Amniotic epithelial cell (primary cell): ENCODE measurements around the gene SEMA5B.
A peak's percentile ranks its signal among the peaks of the same experiment; 100 is the strongest.

Source experiments
- DNase-seq: peaks from one replicate; pipeline ENCODE4 v3.0.0-alpha.2; 2010; ENCODE audit warnings: low read depth

Gene SEMA5B

GRCh38 chr3:122942937-122943827, 84.4 kb downstream of the SEMA5B start:
- peak; percentile 27 for DNase-seq

GRCh38 chr3:122942239-122942638, 85.3 kb downstream of the SEMA5B start:
- no peak for DNase-seq

GRCh38 chr3:122941228-122942206, 86.0 kb downstream of the SEMA5B start:
- no peak for DNase-seq

- DNase-seq: peak; percentile 56
Observed at GRCh38 chr3:122940628-122941086, 86.9 kb downstream of the SEMA5B start.

GRCh38 chr3:122938783-122939425, 88.7 kb downstream of the SEMA5B start:
- no peak for DNase-seq

- DNase-seq: no peak
Observed at GRCh38 chr3:122937745-122938144, 89.8 kb downstream of the SEMA5B start.

GRCh38 chr3:122936986-122937385, 90.6 kb downstream of the SEMA5B start:
- DNase-seq: no peak

GRCh38 chr3:122936335-122936734, 91.2 kb downstream of the SEMA5B start:
- DNase-seq: peak; percentile 20

GRCh38 chr3:122934251-122934650, 93.3 kb downstream of the SEMA5B start:
- DNase-seq: no peak

GRCh38 chr3:122932251-122932967, 95.2 kb downstream of the SEMA5B start:
- peak; percentile 90 for DNase-seq

- peak; percentile 32 for DNase-seq
Observed at GRCh38 chr3:122931636-122932035, 95.9 kb downstream of the SEMA5B start.

GRCh38 chr3:122930063-122930997, 97.2 kb downstream of the SEMA5B start:
- DNase-seq: no peak

GRCh38 chr3:122929188-122930062, 98.1 kb downstream of the SEMA5B start:
- no peak for DNase-seq

GRCh38 chr3:122928396-122929187, 99.0 kb downstream of the SEMA5B start:
- no peak for DNase-seq

GRCh38 chr3:122927726-122928125, 99.8 kb downstream of the SEMA5B start:
- DNase-seq: no peak

- DNase-seq: no peak
Observed at GRCh38 chr3:122926811-122927210, 100.8 kb downstream of the SEMA5B start.

GRCh38 chr3:122926322-122926721, 101.2 kb downstream of the SEMA5B start:
- DNase-seq: no peak

GRCh38 chr3:122925756-122926155, 101.8 kb downstream of the SEMA5B start:
- no peak for DNase-seq
